GM12892 (cell line): ENCODE measurements around the gene GGNBP2.

ENCODE experiments used
- DNase-seq: peaks from one replicate; pipeline ENCODE4 v3.0.0; 2011; ENCODE audit not compliant: insufficient read length
- FAIRE-seq: peaks from 2 replicates; lab custom pipeline; 2011; peaks lifted over from hg19 to GRCh38; lab: Jason Lieb, UNC
- POLR2A ChIP-seq: IDR thresholded peaks from 2 replicates; pipeline ENCODE4 v1.6.1; 2011; ENCODE audit warnings: low read depth, low read length, control low read depth
- POLR2AphosphoS5 ChIP-seq: IDR thresholded peaks from 2 replicates; pipeline ENCODE4 v1.6.1; 2011; ENCODE audit warnings: low read depth, low read length, control low read depth

The GGNBP2 gene

DNA sequence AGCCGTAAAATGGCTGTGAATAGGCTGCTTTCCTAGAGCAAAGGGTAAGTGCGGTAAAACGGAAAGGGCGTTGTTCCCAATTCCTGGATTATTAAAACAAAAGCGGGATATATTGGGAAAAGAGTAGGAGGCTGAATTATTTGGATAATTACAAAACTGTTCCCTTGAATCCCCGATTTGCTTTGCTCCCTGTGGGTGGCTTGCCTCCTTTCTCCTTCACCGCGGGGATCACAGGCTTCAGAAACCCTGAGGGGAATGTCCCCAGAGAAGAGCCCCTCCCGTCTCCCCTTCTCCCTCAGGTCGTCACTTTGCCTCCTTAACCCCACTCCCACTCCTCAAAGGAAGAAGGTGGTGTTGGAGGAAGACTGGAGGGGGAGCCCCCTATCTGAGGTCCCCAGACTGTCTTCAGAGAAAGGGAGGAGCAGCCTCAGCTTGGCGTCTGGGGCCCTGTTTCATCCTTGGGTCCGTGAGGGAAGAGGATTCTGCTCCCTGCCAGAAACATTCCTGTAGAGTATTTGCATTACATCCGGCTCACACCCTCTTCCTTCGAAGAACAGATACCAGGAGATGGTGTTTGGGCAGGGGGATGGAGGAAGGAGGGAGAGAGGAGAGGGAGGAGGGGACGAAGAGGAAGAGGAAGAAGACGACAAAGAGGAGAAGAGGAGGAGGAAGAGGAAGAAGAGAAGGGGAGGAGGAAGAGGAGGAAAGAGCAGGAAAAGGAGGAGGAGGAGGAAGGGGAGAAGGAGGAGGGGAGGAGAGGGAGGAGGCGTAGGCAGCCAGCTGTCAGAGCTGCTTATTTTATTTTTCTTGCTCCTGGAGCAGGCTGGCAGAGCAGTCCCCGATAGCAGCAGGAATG lies 88.4 kb downstream of the GGNBP2 start:
- TF ChIP-seq POLR2A (no peak), POLR2AphosphoS5 (no peak)
- FAIRE-seq: no peak
- DNase-seq: no peak
